ENCODE data around the gene GNG13.

DNA sequence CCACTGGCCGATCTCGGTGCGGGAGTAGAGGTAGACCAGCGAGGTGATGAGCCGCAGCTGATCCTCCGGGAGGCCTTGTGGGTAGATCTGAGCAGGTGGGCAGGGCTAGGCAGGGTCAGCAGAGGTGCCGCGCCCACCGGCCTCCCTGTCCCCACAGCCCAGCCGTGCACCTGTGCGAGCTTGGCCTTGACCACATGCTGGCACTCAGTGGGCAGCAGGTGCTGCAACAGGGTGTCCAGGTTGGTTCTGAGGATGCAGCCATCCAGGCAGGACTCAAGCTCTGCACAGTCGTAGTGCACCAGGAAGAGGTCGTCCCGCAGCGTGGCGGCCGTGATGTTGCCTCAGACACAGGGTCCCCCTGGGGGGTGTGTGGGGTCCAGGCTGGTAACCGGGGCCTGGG is 27.6 kb downstream of the GNG13 start:
- no peak for TF ChIP-seq POLR2A (IDR thresholded peaks at IDR 0.05)
- TF ChIP-seq CTCF (IDR thresholded peaks at IDR 0.05) = no peak

Data from tibial nerve (tissue), 3 donors.